Measurements from ENCODE around the gene VTN. TPM values are rescaled to one million over a fixed set of nuclear protein-coding genes. Genes with fewer than 3 reads are reported as not detected.

The VTN gene
- total RNA-seq, 2 experiments from 2014 or later = 0.40 TPM; not detected in 1

DNA sequence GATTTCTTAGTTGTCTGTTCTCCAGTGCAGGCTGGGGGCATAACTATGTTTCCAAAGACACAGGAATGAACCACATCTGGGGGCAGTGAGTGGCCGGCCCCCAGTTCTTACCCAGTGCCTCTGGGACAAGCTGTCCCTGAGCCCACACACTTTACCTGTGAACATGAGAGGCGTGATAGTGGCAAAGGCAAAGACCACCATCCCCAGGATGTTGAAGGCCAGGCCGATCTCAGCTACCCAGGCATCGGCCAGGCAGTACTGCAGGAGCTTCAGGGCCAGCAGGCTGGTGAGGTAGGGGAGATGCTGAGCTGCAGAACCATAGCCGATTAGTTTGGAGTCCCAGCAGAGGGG is 34.3 kb upstream of the VTN start:
- Histone ChIP-seq H4K20me1 (ENCODE audit: insufficient read depth, low read length) (no peaks in the 10 kb centered on the region), H3K36me3 (ENCODE audit: insufficient read depth, low read length) (no peaks in the 10 kb centered on the region), H3K9me2 (ENCODE audit: insufficient read depth, low read length) (no peaks in the 10 kb centered on the region), H3K4me2 (ENCODE audit: low read length) (no peak overlapping the region), H3K4me1 (ENCODE audit: insufficient read depth, low read length, poor library complexity, severe bottlenecking) (no peaks in the 10 kb centered on the region), H3K9me3 (ENCODE audit: low read length) (no peaks in the 10 kb centered on the region), H3K4me3 (ENCODE audit: low read depth, low read length, poor library complexity, severe bottlenecking) (no peak overlapping the region), H3K27ac (ENCODE audit: low read depth, low read length, poor library complexity, severe bottlenecking) (no peak overlapping the region), H3K79me2 (ENCODE audit: insufficient read depth, low read depth, low read length) (no peaks in the 10 kb centered on the region), H2AFZ (ENCODE audit: low read length) (no peak overlapping the region)
- BruUV-seq (replicated peaks) = no TSS peak
- CTCF ChIA-PET (ENCODE audit: unreplicated experiment) = no interaction called here
- intact Hi-C loops (cut with micrococcal nuclease; ENCODE audit: unreplicated experiment) = no loop called here
- no peak for TF ChIP-seq EZH2phosphoT487 (IDR thresholded peaks at IDR 0.05; ENCODE audit: borderline replicate concordance, low read depth, low read length)
- TF ChIP-seq, protein P1, sequence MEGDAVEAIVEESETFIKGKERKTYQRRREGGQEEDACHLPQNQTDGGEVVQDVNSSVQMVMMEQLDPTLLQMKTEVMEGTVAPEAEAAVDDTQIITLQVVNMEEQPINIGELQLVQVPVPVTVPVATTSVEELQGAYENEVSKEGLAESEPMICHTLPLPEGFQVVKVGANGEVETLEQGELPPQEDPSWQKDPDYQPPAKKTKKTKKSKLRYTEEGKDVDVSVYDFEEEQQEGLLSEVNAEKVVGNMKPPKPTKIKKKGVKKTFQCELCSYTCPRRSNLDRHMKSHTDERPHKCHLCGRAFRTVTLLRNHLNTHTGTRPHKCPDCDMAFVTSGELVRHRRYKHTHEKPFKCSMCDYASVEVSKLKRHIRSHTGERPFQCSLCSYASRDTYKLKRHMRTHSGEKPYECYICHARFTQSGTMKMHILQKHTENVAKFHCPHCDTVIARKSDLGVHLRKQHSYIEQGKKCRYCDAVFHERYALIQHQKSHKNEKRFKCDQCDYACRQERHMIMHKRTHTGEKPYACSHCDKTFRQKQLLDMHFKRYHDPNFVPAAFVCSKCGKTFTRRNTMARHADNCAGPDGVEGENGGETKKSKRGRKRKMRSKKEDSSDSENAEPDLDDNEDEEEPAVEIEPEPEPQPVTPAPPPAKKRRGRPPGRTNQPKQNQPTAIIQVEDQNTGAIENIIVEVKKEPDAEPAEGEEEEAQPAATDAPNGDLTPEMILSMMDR (conservative IDR thresholded peaks at IDR 0.05; ENCODE audit: low read length) = no peak
- no peak for DNase-seq (ENCODE audit: low spot score)
- POLR2A ChIA-PET = interaction anchor here (0.8 kb wide), 1 partner anchor 10 kb away, joined by 3 read pairs; no protein-coding TSS in a partner anchor

DNA sequence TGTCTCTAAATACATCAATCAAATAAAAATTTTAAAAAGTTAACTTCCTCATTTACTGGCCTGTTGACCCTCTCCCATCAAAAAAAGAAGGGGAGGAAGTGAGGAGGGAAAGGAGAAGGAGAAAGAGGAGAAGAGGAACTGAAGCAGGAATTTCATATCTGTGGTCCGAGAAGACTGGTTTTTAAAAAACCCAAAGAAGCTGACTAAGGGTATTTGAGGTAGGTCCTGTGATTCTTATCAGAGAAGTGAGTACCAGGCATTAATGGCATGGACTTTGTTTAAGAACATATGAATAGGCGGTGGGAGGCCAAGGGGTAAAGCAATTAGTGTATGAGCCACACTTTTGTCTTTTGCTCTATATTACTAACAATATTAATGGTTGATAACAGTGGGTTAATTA is 33.9 kb upstream of the VTN start:
- no peaks in the 10 kb centered on the region for H3K36me3 ChIP-seq (ENCODE audit: insufficient read depth, low read length)
- H3K27ac ChIP-seq (ENCODE audit: low read depth, low read length, poor library complexity, severe bottlenecking) = no peak overlapping the region
- no peak for DNase-seq (ENCODE audit: low spot score)
- no TSS peak for BruUV-seq (replicated peaks)
- H3K4me2 ChIP-seq (ENCODE audit: low read length) = no peak overlapping the region
- TF ChIP-seq, protein P1 (conservative IDR thresholded peaks at IDR 0.05; ENCODE audit: low read length) = no peak
- no peak for TF ChIP-seq EZH2phosphoT487 (IDR thresholded peaks at IDR 0.05; ENCODE audit: borderline replicate concordance, low read depth, low read length)
- no peaks in the 10 kb centered on the region for H3K4me1 ChIP-seq (ENCODE audit: insufficient read depth, low read length, poor library complexity, severe bottlenecking)
- H3K4me3 ChIP-seq (ENCODE audit: low read depth, low read length, poor library complexity, severe bottlenecking) = no peak overlapping the region
- H3K79me2 ChIP-seq (ENCODE audit: insufficient read depth, low read depth, low read length) = no peaks in the 10 kb centered on the region
- no peak overlapping the region for H2AFZ ChIP-seq (ENCODE audit: low read length)
- H4K20me1 ChIP-seq (ENCODE audit: insufficient read depth, low read length) = no peaks in the 10 kb centered on the region
- no peaks in the 10 kb centered on the region for H3K9me3 ChIP-seq (ENCODE audit: low read length)
- ChIA-PET CTCF (ENCODE audit: unreplicated experiment) (no interaction called here), POLR2A (interaction anchor here (0.6 kb wide), 1 partner anchor 471 kb away, joined by 6 read pairs; no protein-coding TSS in a partner anchor)
- intact Hi-C loops (cut with micrococcal nuclease; ENCODE audit: unreplicated experiment) = no loop called here
- H3K9me2 ChIP-seq (ENCODE audit: insufficient read depth, low read length) = no peaks in the 10 kb centered on the region

- no peak for DNase-seq (ENCODE audit: low spot score)
- TF ChIP-seq, protein P1 (conservative IDR thresholded peaks at IDR 0.05; ENCODE audit: low read length) = no peak
- TF ChIP-seq EZH2phosphoT487 (IDR thresholded peaks at IDR 0.05; ENCODE audit: borderline replicate concordance, low read depth, low read length) = no peak
- Histone ChIP-seq H3K9me3 (ENCODE audit: low read length) (no peaks in the 10 kb centered on the region), H3K27ac (ENCODE audit: low read depth, low read length, poor library complexity, severe bottlenecking) (no peak overlapping the region), H4K20me1 (ENCODE audit: insufficient read depth, low read length) (no peaks in the 10 kb centered on the region), H3K4me2 (ENCODE audit: low read length) (no peak overlapping the region), H3K79me2 (ENCODE audit: insufficient read depth, low read depth, low read length) (no peaks in the 10 kb centered on the region), H3K36me3 (ENCODE audit: insufficient read depth, low read length) (no peaks in the 10 kb centered on the region), H3K4me3 (ENCODE audit: low read depth, low read length, poor library complexity, severe bottlenecking) (no peak overlapping the region), H3K4me1 (ENCODE audit: insufficient read depth, low read length, poor library complexity, severe bottlenecking) (no peaks in the 10 kb centered on the region), H2AFZ (ENCODE audit: low read length) (no peak overlapping the region), H3K9me2 (ENCODE audit: insufficient read depth, low read length) (no peaks in the 10 kb centered on the region)
- CTCF ChIA-PET (ENCODE audit: unreplicated experiment) = no interaction called here
- no TSS peak for BruUV-seq (replicated peaks)
- intact Hi-C loops (cut with micrococcal nuclease; ENCODE audit: unreplicated experiment) = no loop called here
- POLR2A ChIA-PET = no interaction called here
These were observed 32.7 kb upstream of the VTN start for GRCh38 chr17:28402844-28403243.
